C4-2B (cell line): ENCODE data around the gene ALKBH8.

Source experiments
- ZFX ChIP-seq: fragments of 450-650 bp; IDR thresholded peaks from 2 replicates; pipeline ENCODE4 v1.6.1; 2017
- TF ChIP-seq, protein P1 (sequence below): fragments of 450-650 bp; conservative IDR thresholded peaks from 2 replicates; pipeline ENCODE4 v1.5.1; 2017; ENCODE audit warnings: mild to moderate bottlenecking

DNA sequence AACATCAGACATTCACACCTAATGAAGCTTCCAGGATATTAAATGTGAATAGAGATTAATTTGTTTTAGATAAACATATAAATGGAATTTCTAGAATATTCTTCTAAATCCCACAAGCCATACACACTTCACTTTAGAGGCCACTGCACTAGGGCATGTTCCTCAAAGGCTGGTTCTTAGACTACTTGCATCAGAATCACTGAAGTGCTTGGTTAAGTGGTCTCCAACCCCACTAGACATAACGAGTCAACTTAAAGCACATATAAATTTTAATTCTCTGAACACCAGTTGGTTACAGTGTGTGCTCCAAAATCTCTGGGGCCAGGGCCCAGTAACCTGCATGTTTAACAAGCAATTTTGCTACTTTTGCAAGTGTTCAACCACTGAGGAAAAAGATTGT, 7.9 kb upstream of the ALKBH8 start:
- TF ChIP-seq, protein P1, sequence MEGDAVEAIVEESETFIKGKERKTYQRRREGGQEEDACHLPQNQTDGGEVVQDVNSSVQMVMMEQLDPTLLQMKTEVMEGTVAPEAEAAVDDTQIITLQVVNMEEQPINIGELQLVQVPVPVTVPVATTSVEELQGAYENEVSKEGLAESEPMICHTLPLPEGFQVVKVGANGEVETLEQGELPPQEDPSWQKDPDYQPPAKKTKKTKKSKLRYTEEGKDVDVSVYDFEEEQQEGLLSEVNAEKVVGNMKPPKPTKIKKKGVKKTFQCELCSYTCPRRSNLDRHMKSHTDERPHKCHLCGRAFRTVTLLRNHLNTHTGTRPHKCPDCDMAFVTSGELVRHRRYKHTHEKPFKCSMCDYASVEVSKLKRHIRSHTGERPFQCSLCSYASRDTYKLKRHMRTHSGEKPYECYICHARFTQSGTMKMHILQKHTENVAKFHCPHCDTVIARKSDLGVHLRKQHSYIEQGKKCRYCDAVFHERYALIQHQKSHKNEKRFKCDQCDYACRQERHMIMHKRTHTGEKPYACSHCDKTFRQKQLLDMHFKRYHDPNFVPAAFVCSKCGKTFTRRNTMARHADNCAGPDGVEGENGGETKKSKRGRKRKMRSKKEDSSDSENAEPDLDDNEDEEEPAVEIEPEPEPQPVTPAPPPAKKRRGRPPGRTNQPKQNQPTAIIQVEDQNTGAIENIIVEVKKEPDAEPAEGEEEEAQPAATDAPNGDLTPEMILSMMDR, result no peak
- no peak for TF ChIP-seq ZFX
